ENCODE measurements around the gene PARD6G.

PARD6G gene

DNA sequence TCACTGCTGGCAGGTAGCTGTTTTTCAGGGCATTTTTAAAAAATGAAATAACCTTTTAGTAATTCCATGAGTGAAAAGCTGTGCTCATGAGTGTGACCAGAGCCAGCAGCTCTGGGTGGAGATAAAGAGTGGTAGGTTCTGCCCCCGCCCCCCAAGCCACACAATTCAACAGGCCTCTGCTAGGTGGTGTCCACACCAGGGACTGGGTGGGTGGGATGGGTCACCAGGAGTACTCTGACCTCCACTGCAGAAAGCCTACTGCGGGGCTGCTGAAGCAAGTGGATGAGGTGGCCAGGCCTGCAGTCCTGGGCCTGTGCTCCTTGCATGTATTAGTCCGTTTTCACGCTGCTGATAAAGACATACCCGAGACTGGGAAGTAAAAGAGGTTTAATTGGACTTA lies 15.3 kb downstream of the PARD6G start:
- Histone ChIP-seq H3K4me3 (ENCODE audit: low read length) (no peak overlapping the region), H3K9me3 (ENCODE audit: control insufficient read depth, insufficient read depth, low read length) (no peaks in the 10 kb centered on the region), H3K4me1 (ENCODE audit: control insufficient read depth, low read length) (no peaks in the 10 kb centered on the region), H3F3A (ENCODE audit: control insufficient read depth, insufficient read depth) (no peaks in the 10 kb centered on the region), H3K36me3 (ENCODE audit: control insufficient read depth, low read length) (no peaks in the 10 kb centered on the region), H3K27me3 (ENCODE audit: control insufficient read depth, low read length) (no peaks in the 10 kb centered on the region), H3K79me2 (ENCODE audit: control insufficient read depth, low read length) (no peaks in the 10 kb centered on the region), H3K9me2 (replicated peaks; ENCODE audit: control insufficient read depth, low read length) (no peaks in the 10 kb centered on the region), H4K20me1 (ENCODE audit: control insufficient read depth, insufficient read depth, low read depth, low read length) (no peaks in the 10 kb centered on the region), H3K27ac (ENCODE audit: low read depth, low read length) (no peak overlapping the region), H3K4me2 (ENCODE audit: low read length) (no peak overlapping the region)
- TF ChIP-seq EZH2phosphoT487 (IDR thresholded peaks at IDR 0.05; ENCODE audit: borderline replicate concordance, low read length): no peak
- TF ChIP-seq, protein P1, sequence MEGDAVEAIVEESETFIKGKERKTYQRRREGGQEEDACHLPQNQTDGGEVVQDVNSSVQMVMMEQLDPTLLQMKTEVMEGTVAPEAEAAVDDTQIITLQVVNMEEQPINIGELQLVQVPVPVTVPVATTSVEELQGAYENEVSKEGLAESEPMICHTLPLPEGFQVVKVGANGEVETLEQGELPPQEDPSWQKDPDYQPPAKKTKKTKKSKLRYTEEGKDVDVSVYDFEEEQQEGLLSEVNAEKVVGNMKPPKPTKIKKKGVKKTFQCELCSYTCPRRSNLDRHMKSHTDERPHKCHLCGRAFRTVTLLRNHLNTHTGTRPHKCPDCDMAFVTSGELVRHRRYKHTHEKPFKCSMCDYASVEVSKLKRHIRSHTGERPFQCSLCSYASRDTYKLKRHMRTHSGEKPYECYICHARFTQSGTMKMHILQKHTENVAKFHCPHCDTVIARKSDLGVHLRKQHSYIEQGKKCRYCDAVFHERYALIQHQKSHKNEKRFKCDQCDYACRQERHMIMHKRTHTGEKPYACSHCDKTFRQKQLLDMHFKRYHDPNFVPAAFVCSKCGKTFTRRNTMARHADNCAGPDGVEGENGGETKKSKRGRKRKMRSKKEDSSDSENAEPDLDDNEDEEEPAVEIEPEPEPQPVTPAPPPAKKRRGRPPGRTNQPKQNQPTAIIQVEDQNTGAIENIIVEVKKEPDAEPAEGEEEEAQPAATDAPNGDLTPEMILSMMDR (IDR thresholded peaks at IDR 0.05; ENCODE audit: low read depth, low read length, poor library complexity, severe bottlenecking): no peak

DNA sequence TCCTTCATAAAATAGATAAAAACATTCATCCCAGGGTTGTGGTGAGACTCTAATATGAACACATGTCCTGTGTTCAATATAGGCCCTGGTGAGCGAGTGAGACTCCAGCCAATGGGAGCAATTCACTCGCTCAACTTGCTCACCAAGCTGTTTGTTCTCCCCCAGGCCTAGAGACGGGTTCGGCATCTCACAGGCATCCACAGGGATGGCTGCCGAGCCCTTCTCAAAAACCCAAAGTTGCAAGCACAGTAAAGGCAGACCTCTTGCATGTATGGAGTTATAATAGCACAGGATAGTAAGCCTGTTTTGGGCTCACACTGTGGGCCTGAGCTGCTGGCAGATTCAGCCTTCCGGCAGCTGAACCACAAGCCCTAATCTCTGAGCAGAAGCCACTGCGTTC lies 15.7 kb downstream of the PARD6G start:
- no peaks in the 10 kb centered on the region for H3K4me1 ChIP-seq (ENCODE audit: control insufficient read depth, low read length)
- no peak overlapping the region for H3K4me3 ChIP-seq (ENCODE audit: low read length)
- no peaks in the 10 kb centered on the region for H3K9me3 ChIP-seq (ENCODE audit: control insufficient read depth, insufficient read depth, low read length)
- H3K79me2 ChIP-seq (ENCODE audit: control insufficient read depth, low read length): no peaks in the 10 kb centered on the region
- H4K20me1 ChIP-seq (ENCODE audit: control insufficient read depth, insufficient read depth, low read depth, low read length): no peaks in the 10 kb centered on the region
- H3K36me3 ChIP-seq (ENCODE audit: control insufficient read depth, low read length): no peaks in the 10 kb centered on the region
- H3K4me2 ChIP-seq (ENCODE audit: low read length): no peak overlapping the region
- no peak overlapping the region for H3K27ac ChIP-seq (ENCODE audit: low read depth, low read length)
- H3F3A ChIP-seq (ENCODE audit: control insufficient read depth, insufficient read depth): no peaks in the 10 kb centered on the region
- TF ChIP-seq EZH2phosphoT487 (IDR thresholded peaks at IDR 0.05; ENCODE audit: borderline replicate concordance, low read length): no peak
- TF ChIP-seq, protein P1 (IDR thresholded peaks at IDR 0.05; ENCODE audit: low read depth, low read length, poor library complexity, severe bottlenecking): no peak
- H3K9me2 ChIP-seq (replicated peaks; ENCODE audit: control insufficient read depth, low read length): no peaks in the 10 kb centered on the region
- H3K27me3 ChIP-seq (ENCODE audit: control insufficient read depth, low read length): no peaks in the 10 kb centered on the region

DNA sequence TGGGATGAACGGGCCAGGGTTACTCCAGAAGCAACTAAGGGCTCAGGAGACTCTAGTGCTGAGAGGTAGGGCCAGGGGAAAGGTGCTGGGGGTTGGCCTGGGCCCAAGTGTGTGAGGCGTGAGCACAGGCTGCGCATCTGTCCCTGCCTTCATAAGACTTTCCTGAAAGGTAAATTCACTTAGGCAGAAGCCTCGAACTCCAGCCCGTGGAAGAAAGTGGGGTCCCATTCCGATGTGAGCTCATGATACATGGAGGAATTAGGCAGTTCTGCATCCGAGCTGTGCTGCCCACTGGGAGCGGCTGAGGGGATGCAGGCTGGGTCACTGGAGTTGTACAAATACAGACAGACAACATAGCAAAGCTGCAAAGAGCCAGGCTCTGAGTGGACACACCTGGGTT lies 16.2 kb downstream of the PARD6G start:
- H3K9me2 ChIP-seq (replicated peaks; ENCODE audit: control insufficient read depth, low read length): no peaks in the 10 kb centered on the region
- no peaks in the 10 kb centered on the region for H3K36me3 ChIP-seq (ENCODE audit: control insufficient read depth, low read length)
- H3K4me2 ChIP-seq (ENCODE audit: low read length): no peak overlapping the region
- no peak for TF ChIP-seq EZH2phosphoT487 (IDR thresholded peaks at IDR 0.05; ENCODE audit: borderline replicate concordance, low read length)
- TF ChIP-seq, protein P1 (IDR thresholded peaks at IDR 0.05; ENCODE audit: low read depth, low read length, poor library complexity, severe bottlenecking): no peak
- H3K27ac ChIP-seq (ENCODE audit: low read depth, low read length): no peak overlapping the region
- H3K4me3 ChIP-seq (ENCODE audit: low read length): no peak overlapping the region
- H4K20me1 ChIP-seq (ENCODE audit: control insufficient read depth, insufficient read depth, low read depth, low read length): no peaks in the 10 kb centered on the region
- H3K79me2 ChIP-seq (ENCODE audit: control insufficient read depth, low read length): no peaks in the 10 kb centered on the region
- H3K9me3 ChIP-seq (ENCODE audit: control insufficient read depth, insufficient read depth, low read length): no peaks in the 10 kb centered on the region
- no peaks in the 10 kb centered on the region for H3F3A ChIP-seq (ENCODE audit: control insufficient read depth, insufficient read depth)
- no peaks in the 10 kb centered on the region for H3K4me1 ChIP-seq (ENCODE audit: control insufficient read depth, low read length)
- H3K27me3 ChIP-seq (ENCODE audit: control insufficient read depth, low read length): no peaks in the 10 kb centered on the region
